Ascending aorta (tissue), 2 donors: ENCODE results near the gene CCND1. TPM values are rescaled to one million over a fixed set of nuclear protein-coding genes. Genes with fewer than 3 reads are reported as not detected.
"Not testable (repeated sequence)": the region's sequence is repeated elsewhere in the genome, so short reads cannot be mapped to it uniquely, and the experiment has no call there.

Source experiments
- DNase-seq, 2 donors: peaks; one replicate each; pipeline ENCODE4 v3.0.0-alpha.2; 2019; ENCODE audit warnings: low spot score in 2 of 2
- H3K27ac ChIP-seq, 2 donors: fragments of 200-600 bp; sonication (generic); one replicate each; pipeline ENCODE4 v1.5.1; 2016 to 2017; ENCODE audit warnings: mild to moderate bottlenecking in 1 of 2
- H3K27me3 ChIP-seq: fragments of 200-600 bp; sonication (generic); one replicate; pipeline ENCODE4 v1.5.1; 2017
- H3K36me3 ChIP-seq, 2 donors: fragments of 200-600 bp; sonication (generic); one replicate each; pipeline ENCODE4 v1.5.1; 2016
- H3K4me1 ChIP-seq, 2 donors: fragments of 200-600 bp; sonication (generic); one replicate each; pipeline ENCODE4 v1.5.1; 2016 to 2017; ENCODE audit warnings: mild to moderate bottlenecking in 1 of 2
- H3K4me3 ChIP-seq, 2 donors: fragments of 200-600 bp; sonication (generic); one replicate each; pipeline ENCODE4 v1.5.1; 2016 to 2017; ENCODE audit warnings: mild to moderate bottlenecking in 1 of 2
- H3K9me3 ChIP-seq, 2 donors: fragments of 200-600 bp; sonication (generic); one replicate each; pipeline ENCODE4 v1.5.1; 2016
- CTCF ChIP-seq, 3 experiments: fragments of 200-600 bp in 2 of 3; fragments of 450-650 bp in 1 of 3; sonication (generic) in 2 of 3; IDR thresholded peaks; one replicate each; pipeline ENCODE4 v1.5.1; 2016 to 2019; ENCODE audit warnings: antibody characterized with exemption in 3 of 3, mild to moderate bottlenecking in 1 of 3, moderate library complexity in 1 of 3
- intact Hi-C: fragments of 100-400 bp; cut with DNase I; formaldehyde crosslinking; loops from one replicate; pipeline ENCODE4 v1.15.1; 2023
- total RNA-seq: library from RNA; depleted of rRNA; stranded (reverse); fragments of >200 nt; gene quantifications from one replicate; pipeline ENCODE4 v1.1.0, GENCODE V29; 2016

CCND1 gene
- total RNA-seq, 1 donor from 2014 or later, result 90.6 TPM

GRCh38 chr11:69620683-69621290 lies 20.2 kb upstream of the CCND1 start:
- Histone ChIP-seq H3K4me3 (no peak overlapping the region), H3K4me1 (no peaks in the 10 kb centered on the region), H3K27ac (no peak overlapping the region), H3K36me3 (no peaks in the 10 kb centered on the region), H3K9me3 (no peaks in the 10 kb centered on the region), H3K27me3 (no peaks in the 10 kb centered on the region)
- intact Hi-C loops, result no loop called here
- DNase-seq, result no peak
- TF ChIP-seq CTCF (IDR thresholded peaks at IDR 0.05), result no peak

- H3K36me3 ChIP-seq, H3K27me3 ChIP-seq, intact Hi-C loops, H3K9me3 ChIP-seq, H3K4me1 ChIP-seq, DNase-seq, H3K27ac ChIP-seq, H3K4me3 ChIP-seq: not testable (repeated sequence)
Observed at GRCh38 chr11:69622097-69622681, 18.8 kb upstream of the CCND1 start.

GRCh38 chr11:69624293-69624692 lies 16.7 kb upstream of the CCND1 start:
- TF ChIP-seq CTCF (IDR thresholded peaks at IDR 0.05), result no peak
- Histone ChIP-seq H3K36me3 (no peaks in the 10 kb centered on the region), H3K4me3 (no peak overlapping the region), H3K27ac (no peak overlapping the region), H3K27me3 (no peaks in the 10 kb centered on the region), H3K9me3 (no peaks in the 10 kb centered on the region), H3K4me1 (no peaks in the 10 kb centered on the region)
- intact Hi-C loops, result no loop called here
- no peak for DNase-seq

GRCh38 chr11:69625476-69625875 lies 15.5 kb upstream of the CCND1 start:
- intact Hi-C loops, result no loop called here
- no peaks in the 10 kb centered on the region for H3K4me1 ChIP-seq
- no peak overlapping the region for H3K4me3 ChIP-seq
- no peak for TF ChIP-seq CTCF (IDR thresholded peaks at IDR 0.05)
- H3K27me3 ChIP-seq, result no peaks in the 10 kb centered on the region
- no peak for DNase-seq
- no peak overlapping the region for H3K27ac ChIP-seq
- no peaks in the 10 kb centered on the region for H3K9me3 ChIP-seq
- no peaks in the 10 kb centered on the region for H3K36me3 ChIP-seq

- no peaks in the 10 kb centered on the region for H3K27me3 ChIP-seq
- no peak overlapping the region for H3K27ac ChIP-seq
- no peak for TF ChIP-seq CTCF (IDR thresholded peaks at IDR 0.05)
- H3K4me3 ChIP-seq, result no peak overlapping the region
- H3K9me3 ChIP-seq, result no peaks in the 10 kb centered on the region
- intact Hi-C loops, result no loop called here
- no peak for DNase-seq
- H3K4me1 ChIP-seq, result no peaks in the 10 kb centered on the region
- H3K36me3 ChIP-seq, result no peaks in the 10 kb centered on the region
Observed at GRCh38 chr11:69627551-69627950, 13.4 kb upstream of the CCND1 start.

GRCh38 chr11:69630017-69630416 lies 10.9 kb upstream of the CCND1 start:
- no peak overlapping the region for H3K4me3 ChIP-seq
- no peak for DNase-seq
- no peak for TF ChIP-seq CTCF (IDR thresholded peaks at IDR 0.05)
- no peaks in the 10 kb centered on the region for H3K27me3 ChIP-seq
- no peak overlapping the region for H3K27ac ChIP-seq
- intact Hi-C loops, result loop anchor here (10.0 kb wide), 1 partner anchor 305 kb away; no protein-coding TSS in a partner anchor
- no peaks in the 10 kb centered on the region for H3K36me3 ChIP-seq
- H3K9me3 ChIP-seq, result no peaks in the 10 kb centered on the region
- no peaks in the 10 kb centered on the region for H3K4me1 ChIP-seq
